Measurements from ENCODE around the gene BBLN.
"Not testable (repeated sequence)": the region's sequence is repeated elsewhere in the genome, so short reads cannot be mapped to it uniquely, and the experiment has no call there.

BBLN gene

GRCh38 chr9:128159784-128160602 is at the start of gene BBLN:
TSS of gene BBLN (plus strand) at chr9:128160265. CDS start at chr9:128160408, 143 bp downstream.
- H3K27me3 ChIP-seq (ENCODE audit: control insufficient read depth in 1 of 2, insufficient read depth in 2 of 2, low read length in 2 of 2), result no peaks in the 10 kb centered on the region
- no peaks in the 10 kb centered on the region for H3K9me3 ChIP-seq (ENCODE audit: control insufficient read depth in 1 of 2, low read length in 2 of 2)
- H3K9ac ChIP-seq (ENCODE audit: low read depth in 1 of 2, low read length in 2 of 2), result peak within 1 kb of the TSS; percentile 81 to 86
- H3K36me3 ChIP-seq (ENCODE audit: control insufficient read depth in 1 of 2, insufficient read depth in 2 of 2, low read length in 2 of 2), result peaks cover 0 to 22% of the 10 kb centered on the region in 2 donors
- H3K4me3 ChIP-seq (ENCODE audit: low read depth in 1 of 2, low read length in 2 of 2), result peak within 1 kb of the TSS; percentile 80 to 88
- peak within 1 kb of the TSS; percentile 34 for H3K27ac ChIP-seq (ENCODE audit: low read depth, low read length)
- H3K4me1 ChIP-seq (ENCODE audit: control insufficient read depth in 1 of 2, insufficient read depth in 2 of 2, low read length in 2 of 2), result peaks cover 14 to 16% of the 10 kb centered on the region in 2 donors

- H3K27ac ChIP-seq (ENCODE audit: low read depth, low read length); H3K27me3 ChIP-seq (ENCODE audit: control insufficient read depth in 1 of 2, insufficient read depth in 2 of 2, low read length in 2 of 2); H3K9me3 ChIP-seq (ENCODE audit: control insufficient read depth in 1 of 2, low read length in 2 of 2): not testable (repeated sequence)
- H3K4me1 ChIP-seq (ENCODE audit: control insufficient read depth in 1 of 2, insufficient read depth in 2 of 2, low read length in 2 of 2), result peaks cover 23 to 27% of the 10 kb centered on the region in 2 donors
- peak overlapping the region; percentile 18 to 28 for H3K9ac ChIP-seq (ENCODE audit: low read depth in 1 of 2, low read length in 2 of 2)
- H3K4me3 ChIP-seq (ENCODE audit: low read depth in 1 of 2, low read length in 2 of 2), result peak overlapping the region in 1 of 2 donors; percentile 45
- peaks cover 12 to 30% of the 10 kb centered on the region in 2 donors for H3K36me3 ChIP-seq (ENCODE audit: control insufficient read depth in 1 of 2, insufficient read depth in 2 of 2, low read length in 2 of 2)
Measured at GRCh38 chr9:128111726-128112125, 48.3 kb upstream of the BBLN start.

GRCh38 chr9:128113526-128114325 is 46.3 kb upstream of the BBLN start:
- Histone ChIP-seq H3K36me3 (ENCODE audit: control insufficient read depth in 1 of 2, insufficient read depth in 2 of 2, low read length in 2 of 2) (peaks cover 0 to 11% of the 10 kb centered on the region in 2 donors), H3K27me3 (ENCODE audit: control insufficient read depth in 1 of 2, insufficient read depth in 2 of 2, low read length in 2 of 2) (no peaks in the 10 kb centered on the region), H3K9me3 (ENCODE audit: control insufficient read depth in 1 of 2, low read length in 2 of 2) (no peaks in the 10 kb centered on the region), H3K4me1 (ENCODE audit: control insufficient read depth in 1 of 2, insufficient read depth in 2 of 2, low read length in 2 of 2) (peaks cover 23 to 32% of the 10 kb centered on the region in 2 donors), H3K9ac (ENCODE audit: low read depth in 1 of 2, low read length in 2 of 2) (peak overlapping the region; percentile 84 to 96), H3K27ac (ENCODE audit: low read depth, low read length) (peak overlapping the region; percentile 91), H3K4me3 (ENCODE audit: low read depth in 1 of 2, low read length in 2 of 2) (peak overlapping the region; percentile 66 to 74)

GRCh38 chr9:128114326-128115186 is 45.5 kb upstream of the BBLN start:
- Histone ChIP-seq H3K27ac (ENCODE audit: low read depth, low read length) (peak overlapping the region; percentile 91), H3K9ac (ENCODE audit: low read depth in 1 of 2, low read length in 2 of 2) (peak overlapping the region; percentile 84 to 96), H3K36me3 (ENCODE audit: control insufficient read depth in 1 of 2, insufficient read depth in 2 of 2, low read length in 2 of 2) (peaks cover 0 to 9% of the 10 kb centered on the region in 2 donors), H3K4me3 (ENCODE audit: low read depth in 1 of 2, low read length in 2 of 2) (peak overlapping the region; percentile 66 to 74), H3K4me1 (ENCODE audit: control insufficient read depth in 1 of 2, insufficient read depth in 2 of 2, low read length in 2 of 2) (peaks cover 19 to 26% of the 10 kb centered on the region in 2 donors), H3K9me3 (ENCODE audit: control insufficient read depth in 1 of 2, low read length in 2 of 2) (no peaks in the 10 kb centered on the region), H3K27me3 (ENCODE audit: control insufficient read depth in 1 of 2, insufficient read depth in 2 of 2, low read length in 2 of 2) (no peaks in the 10 kb centered on the region)

- Histone ChIP-seq H3K27me3 (ENCODE audit: control insufficient read depth in 1 of 2, insufficient read depth in 2 of 2, low read length in 2 of 2) (no peaks in the 10 kb centered on the region), H3K27ac (ENCODE audit: low read depth, low read length) (peak overlapping the region; percentile 91), H3K4me3 (ENCODE audit: low read depth in 1 of 2, low read length in 2 of 2) (peak overlapping the region; percentile 66 to 74), H3K36me3 (ENCODE audit: control insufficient read depth in 1 of 2, insufficient read depth in 2 of 2, low read length in 2 of 2) (peaks cover 0 to 13% of the 10 kb centered on the region in 2 donors), H3K4me1 (ENCODE audit: control insufficient read depth in 1 of 2, insufficient read depth in 2 of 2, low read length in 2 of 2) (peaks cover 18 to 23% of the 10 kb centered on the region in 2 donors), H3K9ac (ENCODE audit: low read depth in 1 of 2, low read length in 2 of 2) (peak overlapping the region; percentile 84 to 96), H3K9me3 (ENCODE audit: control insufficient read depth in 1 of 2, low read length in 2 of 2) (no peaks in the 10 kb centered on the region)
Measured at GRCh38 chr9:128115187-128116103, 44.6 kb upstream of the BBLN start.

GRCh38 chr9:128116104-128117083 is 43.7 kb upstream of the BBLN start:
- no peaks in the 10 kb centered on the region for H3K27me3 ChIP-seq (ENCODE audit: control insufficient read depth in 1 of 2, insufficient read depth in 2 of 2, low read length in 2 of 2)
- H3K4me3 ChIP-seq (ENCODE audit: low read depth in 1 of 2, low read length in 2 of 2), result no peak overlapping the region
- peak overlapping the region; percentile 37 to 51 for H3K9ac ChIP-seq (ENCODE audit: low read depth in 1 of 2, low read length in 2 of 2)
- peak overlapping the region; percentile 91 for H3K27ac ChIP-seq (ENCODE audit: low read depth, low read length)
- H3K9me3 ChIP-seq (ENCODE audit: control insufficient read depth in 1 of 2, low read length in 2 of 2), result no peaks in the 10 kb centered on the region
- H3K4me1 ChIP-seq (ENCODE audit: control insufficient read depth in 1 of 2, insufficient read depth in 2 of 2, low read length in 2 of 2), result peaks cover 18 to 23% of the 10 kb centered on the region in 2 donors
- peaks cover 8 to 21% of the 10 kb centered on the region in 2 donors for H3K36me3 ChIP-seq (ENCODE audit: control insufficient read depth in 1 of 2, insufficient read depth in 2 of 2, low read length in 2 of 2)

GRCh38 chr9:128117613-128118471 is 42.2 kb upstream of the BBLN start:
- no peak overlapping the region for H3K27ac ChIP-seq (ENCODE audit: low read depth, low read length)
- no peak overlapping the region for H3K4me3 ChIP-seq (ENCODE audit: low read depth in 1 of 2, low read length in 2 of 2)
- H3K4me1 ChIP-seq (ENCODE audit: control insufficient read depth in 1 of 2, insufficient read depth in 2 of 2, low read length in 2 of 2), result peaks cover 18 to 23% of the 10 kb centered on the region in 2 donors
- peaks cover 10 to 32% of the 10 kb centered on the region in 2 donors for H3K36me3 ChIP-seq (ENCODE audit: control insufficient read depth in 1 of 2, insufficient read depth in 2 of 2, low read length in 2 of 2)
- H3K27me3 ChIP-seq (ENCODE audit: control insufficient read depth in 1 of 2, insufficient read depth in 2 of 2, low read length in 2 of 2), result no peaks in the 10 kb centered on the region
- no peak overlapping the region for H3K9ac ChIP-seq (ENCODE audit: low read depth in 1 of 2, low read length in 2 of 2)
- H3K9me3 ChIP-seq (ENCODE audit: control insufficient read depth in 1 of 2, low read length in 2 of 2), result no peaks in the 10 kb centered on the region

- Histone ChIP-seq H3K9me3 (ENCODE audit: control insufficient read depth in 1 of 2, low read length in 2 of 2) (no peaks in the 10 kb centered on the region), H3K27me3 (ENCODE audit: control insufficient read depth in 1 of 2, insufficient read depth in 2 of 2, low read length in 2 of 2) (no peaks in the 10 kb centered on the region), H3K4me3 (ENCODE audit: low read depth in 1 of 2, low read length in 2 of 2) (no peak overlapping the region), H3K4me1 (ENCODE audit: control insufficient read depth in 1 of 2, insufficient read depth in 2 of 2, low read length in 2 of 2) (peaks cover 18 to 22% of the 10 kb centered on the region in 2 donors), H3K9ac (ENCODE audit: low read depth in 1 of 2, low read length in 2 of 2) (no peak overlapping the region), H3K27ac (ENCODE audit: low read depth, low read length) (no peak overlapping the region), H3K36me3 (ENCODE audit: control insufficient read depth in 1 of 2, insufficient read depth in 2 of 2, low read length in 2 of 2) (peaks cover 12 to 35% of the 10 kb centered on the region in 2 donors)
Measured at GRCh38 chr9:128118472-128118857, 41.6 kb upstream of the BBLN start.
